ENCODE measurements around the gene WDR77.
A peak's percentile ranks its signal among the peaks of the same experiment; 100 is the strongest.

GRCh38 chr1:111448918-111449702, at the start of gene WDR77, which contains the start of gene ATP5PB:
- TF ChIP-seq CTCF (IDR thresholded peaks at IDR 0.05) (no peak), POLR2AphosphoS5 (IDR thresholded peaks at IDR 0.05) (peak; percentile 10), POLR2A (IDR thresholded peaks at IDR 0.05) (no peak)

Data from gastroesophageal sphincter (tissue), 3 donors.